ENCODE measurements around the gene TTC31.
"Not testable (repeated sequence)": the region's sequence is repeated elsewhere in the genome, so short reads cannot be mapped to it uniquely, and the experiment has no call there.

Gene TTC31

GRCh38 chr2:74482801-74483674 lies at the start of gene TTC31, which contains the start of gene CCDC142:
TTC31 (plus strand) TSS chr2:74483081; CDS start chr2:74483096, 15 bp downstream.
CCDC142 (minus strand) TSS chr2:74482998; CDS start chr2:74482837, 161 bp downstream.
- DNase-seq: peak; percentile 90

GRCh38 chr2:74436111-74436805 lies 46.6 kb upstream of the TTC31 start:
- no peak for DNase-seq

GRCh38 chr2:74436848-74437695 lies 45.8 kb upstream of the TTC31 start:
- no peak for DNase-seq

- no peak for DNase-seq
Observed at GRCh38 chr2:74438248-74438647, 44.6 kb upstream of the TTC31 start.

- DNase-seq: no peak
Observed at GRCh38 chr2:74439373-74439772, 43.5 kb upstream of the TTC31 start.

GRCh38 chr2:74439803-74440377 lies 43.0 kb upstream of the TTC31 start:
- no peak for DNase-seq

GRCh38 chr2:74440378-74441169 lies 42.3 kb upstream of the TTC31 start:
- DNase-seq: peak; percentile 47

GRCh38 chr2:74441170-74441689 lies 41.7 kb upstream of the TTC31 start:
- no peak for DNase-seq

GRCh38 chr2:74441690-74442482 lies 41.0 kb upstream of the TTC31 start, which contains the start of gene RTKN:
RTKN (minus strand) TSS chr2:74441937; CDS start chr2:74441816, 121 bp downstream.
- no peak for DNase-seq

GRCh38 chr2:74442483-74443297 lies 40.2 kb upstream of the TTC31 start:
- not testable (repeated sequence) for DNase-seq

GRCh38 chr2:74444498-74445318 lies 38.2 kb upstream of the TTC31 start:
- no peak for DNase-seq

- DNase-seq: no peak
Observed at GRCh38 chr2:74447230-74447999, 35.5 kb upstream of the TTC31 start.

- no peak for DNase-seq
Observed at GRCh38 chr2:74448771-74449170, 34.1 kb upstream of the TTC31 start.

- no peak for DNase-seq
Observed at GRCh38 chr2:74450570-74451190, 32.2 kb upstream of the TTC31 start.

GRCh38 chr2:74454654-74455511 lies 28.0 kb upstream of the TTC31 start, which contains the start of gene INO80B:
INO80B (plus strand) TSS chr2:74455087; CDS start chr2:74455117, 30 bp downstream.
- DNase-seq: peak; percentile 96

GRCh38 chr2:74457129-74457548 lies 25.7 kb upstream of the TTC31 start:
- DNase-seq: peak; percentile 41
